MM.1S (cell line): ENCODE measurements around the gene VMP1.

Source experiments
- DNase-seq: peaks from one replicate; pipeline ENCODE4 v3.0.0-alpha.2; 2015
- H2AFZ ChIP-seq: fragments of 300-600 bp; sonication (generic); 2 replicates; pipeline ENCODE4 v1.6.0; 2016; ENCODE audit warnings: antibody characterized with exemption, low read length
- H3F3A ChIP-seq: fragments of 300-600 bp; sonication (generic); 2 replicates; pipeline ENCODE4 v1.6.1; 2016; ENCODE audit warnings: mild to moderate bottlenecking, antibody characterized with exemption, low read length, moderate library complexity, mixed read lengths; ENCODE audit not compliant: insufficient read depth
- H3K27ac ChIP-seq: fragments of 300-600 bp; sonication (generic); 2 replicates; pipeline ENCODE4 v1.5.1; 2016; ENCODE audit warnings: mild to moderate bottlenecking, low read length
- H3K27me3 ChIP-seq: fragments of 300-600 bp; sonication (generic); replicated peaks from 2 replicates; pipeline ENCODE4 v1.6.0; 2016; ENCODE audit warnings: low read length; ENCODE audit not compliant: insufficient read depth
- H3K36me3 ChIP-seq: fragments of 300-600 bp; sonication (generic); replicated peaks from 2 replicates; pipeline ENCODE4 v1.6.1; 2016; ENCODE audit warnings: mild to moderate bottlenecking, low read length, mixed read lengths; ENCODE audit not compliant: insufficient read depth
- H3K4me1 ChIP-seq: fragments of 300-600 bp; sonication (generic); 2 replicates; pipeline ENCODE4 v1.6.1; 2016; ENCODE audit warnings: low read length, mixed read lengths
- H3K4me2 ChIP-seq: fragments of 300-600 bp; sonication (generic); 2 replicates; pipeline ENCODE4 v1.6.0; 2016; ENCODE audit warnings: low read depth, low read length
- H3K4me3 ChIP-seq: fragments of 300-600 bp; sonication (generic); 2 replicates; pipeline ENCODE4 v1.5.1; 2016; ENCODE audit warnings: low read length, mixed read lengths
- H3K79me2 ChIP-seq: fragments of 300-600 bp; sonication (generic); 2 replicates; pipeline ENCODE4 v1.6.1; 2016; ENCODE audit warnings: mixed run types, low read length, mixed read lengths
- H3K9ac ChIP-seq: fragments of 300-600 bp; sonication (generic); 2 replicates; pipeline ENCODE4 v1.6.1; 2016; ENCODE audit warnings: low read length, mixed read lengths
- H3K9me2 ChIP-seq: fragments of 300-600 bp; sonication (generic); replicated peaks from 2 replicates; pipeline ENCODE4 v1.6.1; 2016; ENCODE audit warnings: mild to moderate bottlenecking, low read length, mixed read lengths; ENCODE audit not compliant: insufficient read depth
- H3K9me3 ChIP-seq: fragments of 300-600 bp; sonication (generic); replicated peaks from 2 replicates; pipeline ENCODE4 v1.6.1; 2016; ENCODE audit warnings: mild to moderate bottlenecking, low read length, mixed read lengths; ENCODE audit not compliant: insufficient read depth
- H4K20me1 ChIP-seq: fragments of 300-600 bp; sonication (generic); 2 replicates; pipeline ENCODE4 v1.6.1; 2016; ENCODE audit warnings: mild to moderate bottlenecking, low read length, moderate library complexity, mixed read lengths; ENCODE audit not compliant: insufficient read depth
- CTCF ChIP-seq: fragments of 300-600 bp; sonication (generic); IDR thresholded peaks from 2 replicates; pipeline ENCODE4 v1.5.1; 2016; ENCODE audit warnings: antibody characterized with exemption, low read length, mixed read lengths
- EZH2 ChIP-seq: fragments of 300-600 bp; sonication (generic); optimal IDR thresholded peaks from 2 replicates; pipeline ENCODE3; 2017; ENCODE audit warnings: low read depth, mild to moderate bottlenecking, antibody characterized with exemption, low read length, mixed read lengths
- EZH2phosphoT487 ChIP-seq: fragments of 300-600 bp; sonication (generic); IDR thresholded peaks from 2 replicates; pipeline ENCODE4 v1.6.1; 2018; ENCODE audit warnings: antibody characterized with exemption, low read length

VMP1 gene

GRCh38 chr17:59812139-59812538, 104.7 kb downstream of the VMP1 start:
- Histone ChIP-seq H3K9me2 (no peaks in the 10 kb centered on the region), H3K9ac (no peak overlapping the region), H3K36me3 (no peaks in the 10 kb centered on the region), H3K4me2 (no peak overlapping the region), H3K9me3 (no peaks in the 10 kb centered on the region), H4K20me1 (no peaks in the 10 kb centered on the region), H3K79me2 (no peaks in the 10 kb centered on the region), H3K27ac (no peak overlapping the region), H3K4me1 (no peaks in the 10 kb centered on the region), H3F3A (no peaks in the 10 kb centered on the region), H3K4me3 (no peak overlapping the region), H2AFZ (no peak overlapping the region), H3K27me3 (no peaks in the 10 kb centered on the region)
- DNase-seq: no peak
- TF ChIP-seq EZH2 (no peak), EZH2phosphoT487 (no peak), CTCF (no peak)

DNA sequence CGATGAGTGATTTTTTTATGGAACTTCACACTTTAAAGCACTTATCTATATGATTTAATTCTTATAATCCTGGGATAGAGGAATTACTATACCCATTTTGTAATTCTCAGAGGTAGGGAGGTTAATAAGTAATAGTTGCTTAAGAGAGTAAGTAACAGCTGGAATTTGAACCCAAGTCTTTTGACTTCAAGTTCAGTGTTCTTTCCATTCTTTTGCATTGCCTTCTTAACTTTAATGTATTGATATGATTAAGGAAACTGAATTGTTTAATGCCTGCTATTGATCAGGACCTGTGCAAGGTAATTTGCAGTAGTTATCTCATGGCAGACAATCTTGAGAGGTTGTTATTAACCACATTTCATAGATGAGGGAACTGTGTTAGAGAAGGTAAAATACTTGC, 106.8 kb downstream of the VMP1 start:
- H3K9ac ChIP-seq: no peak overlapping the region
- no peak overlapping the region for H3K4me2 ChIP-seq
- H4K20me1 ChIP-seq: no peaks in the 10 kb centered on the region
- H3K27ac ChIP-seq: no peak overlapping the region
- H3K36me3 ChIP-seq: no peaks in the 10 kb centered on the region
- no peaks in the 10 kb centered on the region for H3K79me2 ChIP-seq
- H3K27me3 ChIP-seq: no peaks in the 10 kb centered on the region
- no peak overlapping the region for H3K4me3 ChIP-seq
- no peaks in the 10 kb centered on the region for H3K9me3 ChIP-seq
- no peak for DNase-seq
- no peaks in the 10 kb centered on the region for H3K9me2 ChIP-seq
- no peak overlapping the region for H2AFZ ChIP-seq
- H3F3A ChIP-seq: no peaks in the 10 kb centered on the region
- H3K4me1 ChIP-seq: no peaks in the 10 kb centered on the region
- no peak for TF ChIP-seq EZH2phosphoT487
- no peak for TF ChIP-seq CTCF
- no peak for TF ChIP-seq EZH2

DNA sequence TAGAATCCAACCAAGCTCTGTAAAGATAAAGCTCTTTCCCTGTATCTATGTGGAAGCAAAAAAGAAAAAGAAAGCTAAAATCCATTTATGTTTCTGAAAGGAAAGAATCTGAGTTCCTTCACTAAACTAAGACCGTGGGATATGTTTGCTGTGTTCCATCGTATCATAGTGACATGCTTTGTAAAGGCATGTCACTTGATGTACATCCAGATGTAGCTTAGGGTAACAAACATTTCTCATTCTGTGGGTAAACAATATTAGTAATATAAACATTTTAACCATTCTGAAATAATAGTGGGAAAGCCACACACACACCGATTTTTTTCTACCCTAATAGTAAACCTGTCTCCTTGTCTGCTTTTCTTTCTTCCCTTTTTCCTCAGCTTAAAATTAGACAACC, 107.2 kb downstream of the VMP1 start:
- Histone ChIP-seq H3K4me3 (no peak overlapping the region), H3F3A (no peaks in the 10 kb centered on the region), H4K20me1 (no peaks in the 10 kb centered on the region), H3K36me3 (no peaks in the 10 kb centered on the region), H3K27ac (no peak overlapping the region), H2AFZ (no peak overlapping the region), H3K27me3 (no peaks in the 10 kb centered on the region), H3K79me2 (no peaks in the 10 kb centered on the region), H3K4me1 (no peaks in the 10 kb centered on the region), H3K9me3 (no peaks in the 10 kb centered on the region), H3K4me2 (no peak overlapping the region), H3K9me2 (no peaks in the 10 kb centered on the region), H3K9ac (no peak overlapping the region)
- DNase-seq: no peak
- TF ChIP-seq EZH2: no peak

DNA sequence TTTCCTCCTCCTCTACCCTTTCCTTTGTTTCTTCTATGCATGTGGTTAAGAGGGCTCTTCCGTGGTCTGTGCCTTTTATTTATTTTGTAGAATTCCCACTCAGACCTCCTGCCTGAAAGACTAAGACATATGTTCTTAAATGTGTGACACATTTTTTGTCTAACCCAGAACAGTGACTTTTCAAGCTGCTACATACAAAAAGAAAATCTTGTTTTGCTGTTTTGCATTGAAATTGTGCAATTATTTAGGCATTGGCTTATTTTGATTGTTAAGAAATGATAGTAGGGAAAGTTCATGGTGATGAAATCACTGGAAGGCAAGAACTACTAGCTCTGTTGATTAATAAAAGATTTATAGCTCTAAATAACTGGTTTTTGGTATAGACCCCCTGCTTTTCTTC, 108.5 kb downstream of the VMP1 start:
- H2AFZ ChIP-seq: no peak overlapping the region
- TF ChIP-seq CTCF (no peak), EZH2phosphoT487 (no peak), EZH2 (no peak)

More for the DNA sequence above, 108.5 kb downstream of the VMP1 start:
- no peaks in the 10 kb centered on the region for H3K79me2 ChIP-seq
- no peak overlapping the region for H3K27ac ChIP-seq
- no peak overlapping the region for H3K9ac ChIP-seq
- no peaks in the 10 kb centered on the region for H3K27me3 ChIP-seq
- no peaks in the 10 kb centered on the region for H3K4me1 ChIP-seq
- no peak overlapping the region for H3K4me3 ChIP-seq
- no peaks in the 10 kb centered on the region for H4K20me1 ChIP-seq
- no peak for DNase-seq
- no peaks in the 10 kb centered on the region for H3F3A ChIP-seq
- H3K4me2 ChIP-seq: no peak overlapping the region
- no peaks in the 10 kb centered on the region for H3K9me2 ChIP-seq
- no peaks in the 10 kb centered on the region for H3K9me3 ChIP-seq
- no peaks in the 10 kb centered on the region for H3K36me3 ChIP-seq
